SJCRH30 (cell line): ENCODE measurements around the gene SERPINA1. TPM values are rescaled to one million over a fixed set of nuclear protein-coding genes. Genes with fewer than 3 reads are reported as not detected.

Source experiments
- DNase-seq, 2 experiments: peaks; one replicate each; pipeline ENCODE4 v3.0.0-alpha.2; 2015 to 2020
- H3K27ac ChIP-seq: fragments of 250-450 bp; sonication (Bioruptor Pico); 2 replicates; pipeline ENCODE4 v1.5.1; 2020; ENCODE audit warnings: mild to moderate bottlenecking, moderate library complexity
- H3K27me3 ChIP-seq: fragments of 250-450 bp; sonication (Bioruptor Pico); 2 replicates; pipeline ENCODE4 v1.5.1; 2020; ENCODE audit warnings: mild to moderate bottlenecking, moderate library complexity
- H3K36me3 ChIP-seq: fragments of 250-450 bp; sonication (Bioruptor Pico); 2 replicates; pipeline ENCODE4 v1.5.1; 2020; ENCODE audit warnings: mild to moderate bottlenecking, moderate library complexity
- H3K4me1 ChIP-seq: fragments of 250-450 bp; sonication (Bioruptor Pico); 2 replicates; pipeline ENCODE4 v1.5.1; 2020; ENCODE audit warnings: mild to moderate bottlenecking, moderate library complexity
- H3K4me3 ChIP-seq: fragments of 250-450 bp; sonication (Bioruptor Pico); 2 replicates; pipeline ENCODE4 v1.5.1; 2020; ENCODE audit warnings: mild to moderate bottlenecking, moderate library complexity
- H3K9me3 ChIP-seq: fragments of 250-450 bp; sonication (Bioruptor Pico); replicated peaks from 2 replicates; pipeline ENCODE4 v1.5.1; 2020; ENCODE audit warnings: mild to moderate bottlenecking, moderate library complexity
- total RNA-seq: library from RNA; depleted of rRNA; stranded (reverse); fragments of >200 nt; shearing (Covaris generic); gene quantifications from 2 replicates; pipeline ENCODE4 v1.2.3, GENCODE V29; 2014

Gene SERPINA1
- total RNA-seq, 1 experiment from 2014 or later = not detected

DNA sequence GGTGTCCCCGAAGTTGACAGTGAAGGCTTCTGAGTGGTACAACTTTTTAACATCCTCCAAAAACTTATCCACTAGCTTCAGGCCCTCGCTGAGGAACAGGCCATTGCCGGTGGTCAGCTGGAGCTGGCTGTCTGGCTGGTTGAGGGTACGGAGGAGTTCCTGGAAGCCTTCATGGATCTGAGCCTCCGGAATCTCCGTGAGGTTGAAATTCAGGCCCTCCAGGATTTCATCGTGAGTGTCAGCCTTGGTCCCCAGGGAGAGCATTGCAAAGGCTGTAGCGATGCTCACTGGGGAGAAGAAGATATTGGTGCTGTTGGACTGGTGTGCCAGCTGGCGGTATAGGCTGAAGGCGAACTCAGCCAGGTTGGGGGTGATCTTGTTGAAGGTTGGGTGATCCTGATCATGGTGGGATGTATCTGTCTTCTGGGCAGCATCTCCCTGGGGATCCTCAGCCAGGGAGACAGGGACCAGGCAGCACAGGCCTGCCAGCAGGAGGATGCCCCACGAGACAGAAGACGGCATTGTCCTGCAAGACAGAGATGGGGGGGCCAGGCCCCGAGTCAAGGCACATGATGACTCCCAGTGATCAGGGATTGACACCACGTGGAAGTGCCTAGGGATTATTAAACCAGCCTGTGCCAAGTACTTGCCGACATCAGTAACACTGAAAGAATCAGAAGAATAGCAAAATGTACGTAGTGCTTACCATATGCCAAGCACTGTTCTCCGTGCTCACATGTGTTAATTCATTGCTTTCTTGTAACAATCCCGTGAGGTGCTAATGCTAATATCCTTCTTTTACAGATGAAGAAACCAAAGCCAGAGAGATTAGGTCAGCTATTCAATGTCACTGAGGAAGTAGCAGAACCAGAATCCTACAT, 5.4 kb downstream of the SERPINA1 start:
- no peaks in the 10 kb centered on the region for H3K36me3 ChIP-seq
- H3K27me3 ChIP-seq = peaks cover 5% of the 10 kb centered on the region; the same call in 1 of the 2 replicates
- H3K9me3 ChIP-seq = no peaks in the 10 kb centered on the region
- DNase-seq = no peak
- H3K27ac ChIP-seq = no peak overlapping the region
- H3K4me1 ChIP-seq = no peaks in the 10 kb centered on the region
- no peak overlapping the region for H3K4me3 ChIP-seq

GRCh38 chr14:94382099-94382715, 6.2 kb downstream of the SERPINA1 start:
- Histone ChIP-seq H3K27me3 (no peaks in the 10 kb centered on the region), H3K27ac (no peak overlapping the region), H3K36me3 (no peaks in the 10 kb centered on the region), H3K9me3 (no peaks in the 10 kb centered on the region), H3K4me1 (no peaks in the 10 kb centered on the region), H3K4me3 (no peak overlapping the region)
- DNase-seq = no peak

DNA sequence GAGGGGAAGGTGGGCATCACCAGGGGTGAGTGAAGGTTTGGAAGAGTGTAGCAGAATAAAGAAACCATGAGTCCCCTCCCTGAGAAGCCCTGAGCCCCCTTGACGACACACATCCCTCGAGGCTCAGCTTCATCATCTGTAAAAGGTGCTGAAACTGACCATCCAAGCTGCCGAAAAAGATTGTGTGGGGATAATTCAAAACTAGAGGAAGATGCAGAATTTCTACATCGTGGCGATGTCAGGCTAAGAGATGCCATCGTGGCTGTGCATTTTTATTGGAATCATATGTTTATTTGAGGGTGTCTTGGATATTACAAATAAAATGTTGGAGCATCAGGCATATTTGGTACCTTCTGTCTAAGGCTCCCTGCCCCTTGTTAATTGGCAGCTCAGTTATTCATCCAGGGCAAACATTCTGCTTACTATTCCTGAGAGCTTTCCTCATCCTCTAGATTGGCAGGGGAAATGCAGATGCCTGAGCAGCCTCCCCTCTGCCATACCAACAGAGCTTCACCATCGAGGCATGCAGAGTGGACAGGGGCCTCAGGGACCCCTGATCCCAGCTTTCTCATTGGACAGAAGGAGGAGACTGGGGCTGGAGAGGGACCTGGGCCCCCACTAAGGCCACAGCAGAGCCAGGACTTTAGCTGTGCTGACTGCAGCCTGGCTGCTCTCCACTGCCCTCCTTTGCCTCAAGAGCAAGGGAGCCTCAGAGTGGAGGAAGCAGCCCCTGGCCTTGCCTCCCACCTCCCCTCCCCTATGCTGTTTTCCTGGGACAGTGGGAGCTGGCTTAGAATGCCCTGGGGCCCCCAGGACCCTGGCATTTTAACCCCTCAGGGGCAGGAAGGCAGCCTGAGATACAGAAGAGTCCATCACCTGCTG, 7.0 kb downstream of the SERPINA1 start:
- DNase-seq = no peak
- Histone ChIP-seq H3K4me1 (no peaks in the 10 kb centered on the region), H3K27ac (no peak overlapping the region), H3K4me3 (no peak overlapping the region), H3K36me3 (no peaks in the 10 kb centered on the region), H3K27me3 (no peaks in the 10 kb centered on the region), H3K9me3 (no peaks in the 10 kb centered on the region)

- Histone ChIP-seq H3K27ac (no peak overlapping the region), H3K4me3 (no peak overlapping the region), H3K27me3 (no peaks in the 10 kb centered on the region), H3K9me3 (no peaks in the 10 kb centered on the region), H3K4me1 (no peaks in the 10 kb centered on the region), H3K36me3 (no peaks in the 10 kb centered on the region)
- no peak for DNase-seq
These were observed 7.9 kb downstream of the SERPINA1 start for GRCh38 chr14:94380225-94381148.

GRCh38 chr14:94379291-94380224, 8.8 kb downstream of the SERPINA1 start:
- no peak for DNase-seq
- no peak overlapping the region for H3K27ac ChIP-seq
- H3K4me1 ChIP-seq = no peaks in the 10 kb centered on the region; the same call in 1 of the 2 replicates

GRCh38 chr14:94378527-94379290, 9.7 kb downstream of the SERPINA1 start:
- no peaks in the 10 kb centered on the region for H3K36me3 ChIP-seq
- no peak overlapping the region for H3K27ac ChIP-seq
- H3K4me1 ChIP-seq = no peaks in the 10 kb centered on the region; the same call in 1 of the 2 replicates
- no peak for DNase-seq
- no peak overlapping the region for H3K4me3 ChIP-seq
- no peaks in the 10 kb centered on the region for H3K9me3 ChIP-seq
- no peaks in the 10 kb centered on the region for H3K27me3 ChIP-seq

More at GRCh38 chr14:94379291-94380224, 8.8 kb downstream of the SERPINA1 start:
- Histone ChIP-seq H3K36me3 (no peaks in the 10 kb centered on the region), H3K4me3 (no peak overlapping the region), H3K9me3 (no peaks in the 10 kb centered on the region), H3K27me3 (no peaks in the 10 kb centered on the region)

GRCh38 chr14:94377866-94378470, 10.4 kb downstream of the SERPINA1 start:
- Histone ChIP-seq H3K4me1 (no peaks in the 10 kb centered on the region; the same call in 1 of the 2 replicates), H3K27me3 (no peaks in the 10 kb centered on the region), H3K9me3 (no peaks in the 10 kb centered on the region), H3K27ac (no peak overlapping the region), H3K4me3 (no peak overlapping the region), H3K36me3 (no peaks in the 10 kb centered on the region)
- DNase-seq = no peak

GRCh38 chr14:94376976-94377865, 11.2 kb downstream of the SERPINA1 start:
- Histone ChIP-seq H3K4me3 (no peak overlapping the region), H3K9me3 (no peaks in the 10 kb centered on the region), H3K4me1 (no peaks in the 10 kb centered on the region; the same call in 1 of the 2 replicates), H3K27me3 (no peaks in the 10 kb centered on the region), H3K27ac (no peak overlapping the region), H3K36me3 (no peaks in the 10 kb centered on the region)
- no peak for DNase-seq

GRCh38 chr14:94376108-94376975, 12.1 kb downstream of the SERPINA1 start:
- H3K27ac ChIP-seq = no peak overlapping the region
- no peak for DNase-seq

DNA sequence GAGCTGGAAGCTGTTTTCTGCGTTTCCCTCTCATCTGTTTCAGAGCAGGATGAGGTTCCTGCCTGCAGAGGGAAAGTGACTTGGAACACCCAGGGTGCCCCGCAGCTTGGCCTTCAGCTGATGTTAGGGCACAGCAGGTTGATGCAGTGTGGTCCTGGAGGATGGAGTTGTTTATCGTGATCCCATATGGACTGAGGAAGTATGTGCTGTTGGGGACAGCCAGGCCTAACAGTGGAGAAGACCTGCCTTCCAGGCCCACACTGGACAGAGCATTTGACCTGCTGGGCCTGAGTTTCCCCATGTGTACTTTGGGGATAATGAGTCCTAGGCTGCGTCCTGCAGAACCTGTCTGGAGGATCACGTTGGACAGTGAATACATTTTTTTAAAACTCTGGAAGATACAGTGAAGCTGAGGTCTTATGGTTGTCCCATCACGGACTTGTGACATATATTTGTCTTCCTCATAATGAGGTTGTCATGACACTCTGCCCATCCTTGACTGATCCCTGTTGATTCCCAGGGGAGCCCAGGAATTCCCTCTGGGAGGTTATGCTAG, 12.8 kb downstream of the SERPINA1 start:
- Histone ChIP-seq H3K9me3 (no peaks in the 10 kb centered on the region), H3K27ac (no peak overlapping the region), H3K36me3 (no peaks in the 10 kb centered on the region), H3K4me3 (no peak overlapping the region), H3K27me3 (no peaks in the 10 kb centered on the region), H3K4me1 (no peaks in the 10 kb centered on the region; the same call in 1 of the 2 replicates)
- peak in 1 of 2 experiments; percentile 19 for DNase-seq

More at GRCh38 chr14:94376108-94376975, 12.1 kb downstream of the SERPINA1 start:
- no peak overlapping the region for H3K4me3 ChIP-seq
- no peaks in the 10 kb centered on the region; the same call in 1 of the 2 replicates for H3K4me1 ChIP-seq
- no peaks in the 10 kb centered on the region for H3K27me3 ChIP-seq
- no peaks in the 10 kb centered on the region for H3K36me3 ChIP-seq
- no peaks in the 10 kb centered on the region for H3K9me3 ChIP-seq
